Neural cell (in vitro differentiated cells): ENCODE data around the gene LAMA5. TPM values are rescaled to one million over a fixed set of nuclear protein-coding genes. Genes with fewer than 3 reads are reported as not detected.

Experiments
- H2AFZ ChIP-seq: fragments of 200-600, 300-800 bp; sonication (generic), shearing (Covaris generic); 2 replicates; pipeline ENCODE4 v1.6.0; 2014; ENCODE audit warnings: low read depth, mild to moderate bottlenecking, antibody characterized with exemption, low read length, moderate library complexity
- H3F3A ChIP-seq: fragments of 200-600 bp; shearing (Covaris generic); 2 replicates; pipeline ENCODE4 v1.6.1; 2016; ENCODE audit warnings: mild to moderate bottlenecking, moderate library complexity, mixed read lengths, antibody characterized with exemption, low read length; ENCODE audit not compliant: insufficient read depth, poor library complexity, severe bottlenecking
- H3K27ac ChIP-seq: fragments of 200-600, 300-800 bp; sonication (generic), shearing (Covaris generic); 2 replicates; pipeline ENCODE4 v1.5.1; 2014; ENCODE audit warnings: mild to moderate bottlenecking, low read length, moderate library complexity
- H3K27me3 ChIP-seq: fragments of 300-800, 200-600 bp; sonication (generic), shearing (Covaris generic); 2 replicates; pipeline ENCODE4 v1.6.0; 2014; ENCODE audit warnings: mild to moderate bottlenecking, low read depth, low read length, moderate library complexity; ENCODE audit not compliant: insufficient read depth
- H3K36me3 ChIP-seq: fragments of 300-800, 200-600 bp; sonication (generic), shearing (Covaris generic); 2 replicates; pipeline ENCODE4 v1.5.1; 2014; ENCODE audit warnings: mild to moderate bottlenecking, antibody characterized with exemption, low read length, moderate library complexity; ENCODE audit not compliant: insufficient read depth
- H3K4me2 ChIP-seq: fragments of 300-800, 200-600 bp; sonication (generic), shearing (Covaris generic); 2 replicates; pipeline ENCODE4 v1.6.0; 2014; ENCODE audit warnings: mild to moderate bottlenecking, low read length
- H3K4me3 ChIP-seq: fragments of 300-800, 200-600 bp; sonication (generic), shearing (Covaris generic); 2 replicates; pipeline ENCODE4 v1.5.1; 2014; ENCODE audit warnings: mild to moderate bottlenecking, low read length, moderate library complexity
- H3K79me2 ChIP-seq: fragments of 200-600 bp; shearing (Covaris generic); replicated peaks from 2 replicates; pipeline ENCODE4 v1.6.0; 2014; ENCODE audit warnings: mild to moderate bottlenecking, low read length, moderate library complexity; ENCODE audit not compliant: insufficient read depth
- H3K9ac ChIP-seq: fragments of 300-800, 200-600 bp; sonication (generic), shearing (Covaris generic); 2 replicates; pipeline ENCODE4 v1.6.1; 2016; ENCODE audit warnings: mild to moderate bottlenecking, low read length, mixed read lengths
- H3K9me2 ChIP-seq: fragments of 200-600 bp; shearing (Covaris generic); 2 replicates; pipeline ENCODE4 v1.6.1; 2016; ENCODE audit warnings: mild to moderate bottlenecking, low read length, mixed read lengths; ENCODE audit not compliant: insufficient read depth
- H3K9me3 ChIP-seq: fragments of 200-600, 300-800 bp; sonication (generic), shearing (Covaris generic); 2 replicates; pipeline ENCODE4 v1.6.1; 2016; ENCODE audit warnings: mild to moderate bottlenecking, mixed run types, low read length, moderate library complexity, mixed read lengths
- H4K20me1 ChIP-seq: fragments of 200-600 bp; shearing (Covaris generic); 2 replicates; pipeline ENCODE4 v1.6.1; 2016; ENCODE audit warnings: mild to moderate bottlenecking, mixed run types; ENCODE audit not compliant: insufficient read depth
- EP300 ChIP-seq: fragments of 450-650 bp; conservative IDR thresholded peaks from 2 replicates; pipeline ENCODE4 v1.6.1; 2014; ENCODE audit warnings: antibody characterized with exemption, mild to moderate bottlenecking, moderate library complexity; ENCODE audit not compliant: poor library complexity, severe bottlenecking
- EZH2 ChIP-seq: fragments of 200-600, 300-800 bp; shearing (Covaris generic), sonication (generic); IDR thresholded peaks from 2 replicates; pipeline ENCODE4 v1.6.1; 2014; ENCODE audit warnings: antibody characterized with exemption, low read length, borderline replicate concordance, mild to moderate bottlenecking; ENCODE audit not compliant: insufficient read depth, poor library complexity, severe bottlenecking
- MXI1 ChIP-seq: fragments of 450-650 bp; conservative IDR thresholded peaks from 2 replicates; pipeline ENCODE4 v1.6.1; 2014; ENCODE audit warnings: antibody characterized with exemption, mild to moderate bottlenecking; ENCODE audit not compliant: poor library complexity, severe bottlenecking
- POLR2AphosphoS5 ChIP-seq: IDR thresholded peaks from 2 replicates; pipeline ENCODE4 v1.6.1; 2012
- RAD21 ChIP-seq: fragments of 450-650 bp; conservative IDR thresholded peaks from 2 replicates; pipeline ENCODE4 v1.6.1; 2014; ENCODE audit warnings: antibody characterized with exemption, mild to moderate bottlenecking, moderate library complexity
- REST ChIP-seq: IDR thresholded peaks from 2 replicates; pipeline ENCODE4 v1.6.1; 2012; ENCODE audit warnings: borderline replicate concordance
- SMC3 ChIP-seq: fragments of 450-650 bp; conservative IDR thresholded peaks from 2 replicates; pipeline ENCODE4 v1.6.1; 2014; ENCODE audit warnings: antibody characterized with exemption, mild to moderate bottlenecking, moderate library complexity; ENCODE audit not compliant: poor library complexity
- TAF1 ChIP-seq: IDR thresholded peaks from 2 replicates; pipeline ENCODE4 v1.6.1; 2012; ENCODE audit warnings: low read depth
- polyA plus RNA-seq: library from polyadenylated mRNA; depleted of rRNA; stranded (reverse); fragments of >200 nt; gene quantifications from 2 replicates; pipeline ENCODE4 v1.2.3, GENCODE V29; 2014
- TF ChIP-seq, protein P1 (sequence below): fragments of 450-650 bp; IDR thresholded peaks from 2 replicates; pipeline ENCODE4 v1.5.1; 2014; ENCODE audit warnings: antibody characterized with exemption, mild to moderate bottlenecking, moderate library complexity; ENCODE audit not compliant: poor library complexity, severe bottlenecking

The LAMA5 gene
- polyA plus RNA-seq, 1 donor from 2014 or later = 27.2 TPM

- Histone ChIP-seq H3K4me3 (no peak overlapping the region), H3K36me3 (no peaks in the 10 kb centered on the region), H2AFZ (no peak overlapping the region), H3K27me3 (no peaks in the 10 kb centered on the region), H3K27ac (no peak overlapping the region), H3K9me2 (no peaks in the 10 kb centered on the region), H3F3A (no peaks in the 10 kb centered on the region), H3K79me2 (no peaks in the 10 kb centered on the region), H3K9ac (no peak overlapping the region), H4K20me1 (no peaks in the 10 kb centered on the region), H3K9me3 (no peaks in the 10 kb centered on the region), H3K4me2 (no peak overlapping the region)
- TF ChIP-seq RAD21 (no peak), TAF1 (no peak), MXI1 (no peak), POLR2AphosphoS5 (no peak), SMC3 (no peak), EP300 (no peak), EZH2 (no peak), REST (no peak)
- TF ChIP-seq, protein P1, sequence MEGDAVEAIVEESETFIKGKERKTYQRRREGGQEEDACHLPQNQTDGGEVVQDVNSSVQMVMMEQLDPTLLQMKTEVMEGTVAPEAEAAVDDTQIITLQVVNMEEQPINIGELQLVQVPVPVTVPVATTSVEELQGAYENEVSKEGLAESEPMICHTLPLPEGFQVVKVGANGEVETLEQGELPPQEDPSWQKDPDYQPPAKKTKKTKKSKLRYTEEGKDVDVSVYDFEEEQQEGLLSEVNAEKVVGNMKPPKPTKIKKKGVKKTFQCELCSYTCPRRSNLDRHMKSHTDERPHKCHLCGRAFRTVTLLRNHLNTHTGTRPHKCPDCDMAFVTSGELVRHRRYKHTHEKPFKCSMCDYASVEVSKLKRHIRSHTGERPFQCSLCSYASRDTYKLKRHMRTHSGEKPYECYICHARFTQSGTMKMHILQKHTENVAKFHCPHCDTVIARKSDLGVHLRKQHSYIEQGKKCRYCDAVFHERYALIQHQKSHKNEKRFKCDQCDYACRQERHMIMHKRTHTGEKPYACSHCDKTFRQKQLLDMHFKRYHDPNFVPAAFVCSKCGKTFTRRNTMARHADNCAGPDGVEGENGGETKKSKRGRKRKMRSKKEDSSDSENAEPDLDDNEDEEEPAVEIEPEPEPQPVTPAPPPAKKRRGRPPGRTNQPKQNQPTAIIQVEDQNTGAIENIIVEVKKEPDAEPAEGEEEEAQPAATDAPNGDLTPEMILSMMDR = no peak
These were observed 97.2 kb downstream of the LAMA5 start for GRCh38 chr20:62269871-62270270.

DNA sequence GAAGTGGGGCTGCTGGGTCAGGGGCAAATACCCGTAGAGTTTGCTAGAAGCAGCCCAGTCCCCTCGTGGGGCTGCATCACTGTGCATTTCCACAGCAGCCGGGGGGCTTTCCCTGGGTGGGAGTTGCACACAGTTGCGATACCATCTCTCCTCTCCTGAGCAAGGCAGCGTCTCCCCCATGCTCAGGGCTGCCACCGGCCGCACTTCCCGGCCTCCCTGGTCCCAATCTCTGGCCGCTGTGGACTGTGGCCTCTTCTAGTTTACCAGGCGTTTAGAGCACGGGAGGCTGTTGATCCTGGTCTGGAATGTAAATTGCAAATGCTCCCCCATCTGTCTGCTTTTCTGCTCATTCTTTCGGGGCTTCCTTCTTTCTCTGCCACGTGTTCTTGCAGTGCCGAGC lies 97.7 kb downstream of the LAMA5 start:
- Histone ChIP-seq H3K79me2 (no peaks in the 10 kb centered on the region), H3K9me3 (no peaks in the 10 kb centered on the region), H3K4me3 (no peak overlapping the region), H3K36me3 (no peaks in the 10 kb centered on the region), H3K27ac (no peak overlapping the region), H3K9me2 (no peaks in the 10 kb centered on the region), H3K4me2 (no peak overlapping the region), H3K9ac (no peak overlapping the region), H2AFZ (no peak overlapping the region), H3F3A (no peaks in the 10 kb centered on the region), H3K27me3 (no peaks in the 10 kb centered on the region), H4K20me1 (no peaks in the 10 kb centered on the region)
- TF ChIP-seq TAF1 (no peak), EP300 (no peak), EZH2 (no peak)
- TF ChIP-seq, protein P1 = no peak
